KMS-11 (cell line): ENCODE data around the gene SLC17A9.

Experiments
- H2AFZ ChIP-seq: fragments of 200-600 bp; sonication (generic); 2 replicates; pipeline ENCODE4 v1.6.1; 2016; ENCODE audit warnings: antibody characterized with exemption, mixed run types, low read depth
- H3K27ac ChIP-seq: fragments of 200-600 bp; sonication (generic); 2 replicates; pipeline ENCODE4 v1.6.1; 2016; ENCODE audit warnings: mild to moderate bottlenecking, mixed run types
- H3K27me3 ChIP-seq: fragments of 200-600 bp; sonication (generic); 2 replicates; pipeline ENCODE4 v1.6.1; 2017; ENCODE audit warnings: mild to moderate bottlenecking, low read depth, mixed run types, moderate library complexity; ENCODE audit not compliant: insufficient read depth
- H3K36me3 ChIP-seq: fragments of 200-600 bp; sonication (generic); 2 replicates; pipeline ENCODE4 v1.6.1; 2017; ENCODE audit warnings: mild to moderate bottlenecking, mixed run types; ENCODE audit not compliant: insufficient read depth
- H3K4me1 ChIP-seq: fragments of 200-600 bp; sonication (generic); 2 replicates; pipeline ENCODE4 v1.6.1; 2016; ENCODE audit warnings: mild to moderate bottlenecking, low read depth, mixed run types; ENCODE audit not compliant: poor library complexity, severe bottlenecking
- H3K4me2 ChIP-seq: fragments of 200-600 bp; sonication (generic); 2 replicates; pipeline ENCODE4 v1.7.0; 2016; ENCODE audit warnings: mild to moderate bottlenecking, mixed run types
- H3K4me3 ChIP-seq: fragments of 200-600 bp; sonication (generic); IDR thresholded peaks from 2 replicates; pipeline ENCODE4 v1.6.1; 2017; ENCODE audit warnings: low read depth, low read length, mixed read lengths; ENCODE audit not compliant: insufficient read depth
- H3K79me2 ChIP-seq: fragments of 200-600 bp; sonication (generic); 2 replicates; pipeline ENCODE4 v1.6.1; 2016; ENCODE audit warnings: low read depth, mixed run types; ENCODE audit not compliant: insufficient read depth
- H3K9ac ChIP-seq: fragments of 200-600 bp; sonication (generic); 2 replicates; pipeline ENCODE4 v1.6.1; 2016; ENCODE audit warnings: mild to moderate bottlenecking, mixed run types
- H4K20me1 ChIP-seq: fragments of 200-600 bp; sonication (generic); 2 replicates; pipeline ENCODE4 v1.6.1; 2016; ENCODE audit warnings: mild to moderate bottlenecking, mixed run types; ENCODE audit not compliant: insufficient read depth
- CTCF ChIP-seq: fragments of 200-600 bp; sonication (generic); conservative IDR thresholded peaks from 2 replicates; pipeline ENCODE4 v1.6.1; 2017; ENCODE audit warnings: low read depth, mild to moderate bottlenecking, antibody characterized with exemption, low read length, moderate library complexity, mixed read lengths

The SLC17A9 gene

GRCh38 chr20:62993856-62994494 lies 41.5 kb downstream of the SLC17A9 start:
- Histone ChIP-seq H3K79me2 (no peaks in the 10 kb centered on the region), H4K20me1 (no peaks in the 10 kb centered on the region), H3K27ac (no peak overlapping the region), H3K27me3 (peaks cover 94% of the 10 kb centered on the region), H3K4me3 (no peak overlapping the region), H2AFZ (no peak overlapping the region), H3K4me2 (no peak overlapping the region), H3K9ac (no peak overlapping the region), H3K36me3 (no peaks in the 10 kb centered on the region), H3K4me1 (peaks cover 6% of the 10 kb centered on the region)
- no peak for TF ChIP-seq CTCF

GRCh38 chr20:62994869-62995281 lies 42.4 kb downstream of the SLC17A9 start:
- TF ChIP-seq CTCF: no peak
- Histone ChIP-seq H3K4me1 (no peaks in the 10 kb centered on the region), H3K9ac (no peak overlapping the region), H3K4me2 (no peak overlapping the region), H3K36me3 (no peaks in the 10 kb centered on the region), H3K27me3 (peaks cover 96% of the 10 kb centered on the region), H3K4me3 (no peak overlapping the region), H3K27ac (no peak overlapping the region), H2AFZ (no peak overlapping the region), H4K20me1 (no peaks in the 10 kb centered on the region), H3K79me2 (no peaks in the 10 kb centered on the region)

GRCh38 chr20:62995481-62995880 lies 43.0 kb downstream of the SLC17A9 start:
- no peak overlapping the region for H3K9ac ChIP-seq
- no peaks in the 10 kb centered on the region for H3K4me1 ChIP-seq
- no peak overlapping the region for H3K4me3 ChIP-seq
- no peaks in the 10 kb centered on the region for H3K36me3 ChIP-seq
- no peak overlapping the region for H3K4me2 ChIP-seq
- no peak for TF ChIP-seq CTCF
- peaks cover 97% of the 10 kb centered on the region for H3K27me3 ChIP-seq
- no peaks in the 10 kb centered on the region for H3K79me2 ChIP-seq
- H4K20me1 ChIP-seq: no peaks in the 10 kb centered on the region
- no peak overlapping the region for H3K27ac ChIP-seq
- H2AFZ ChIP-seq: no peak overlapping the region

- Histone ChIP-seq H3K79me2 (no peaks in the 10 kb centered on the region), H3K4me1 (no peaks in the 10 kb centered on the region), H3K9ac (no peak overlapping the region), H2AFZ (no peak overlapping the region), H3K36me3 (no peaks in the 10 kb centered on the region), H3K27ac (no peak overlapping the region), H3K4me2 (no peak overlapping the region), H3K27me3 (peaks cover 97% of the 10 kb centered on the region), H4K20me1 (no peaks in the 10 kb centered on the region), H3K4me3 (no peak overlapping the region)
- no peak for TF ChIP-seq CTCF
Observed at GRCh38 chr20:62995898-62996595, 43.5 kb downstream of the SLC17A9 start.
